Endothelial cell (in vitro differentiated cells): ENCODE measurements around the gene ZNF595. TPM values are rescaled to one million over a fixed set of nuclear protein-coding genes. Genes with fewer than 3 reads are reported as not detected.

Experiments used
- DNase-seq: peaks from one replicate; pipeline ENCODE4 v3.0.0; 2021; ENCODE audit warnings: low spot score
- H3K27ac Mint-ChIP-seq: one replicate; pipeline ENCODE4 v1.8.0; 2021; ENCODE audit warnings: mixed read lengths, inconsistent platforms; ENCODE audit not compliant: unreplicated experiment
- H3K27me3 Mint-ChIP-seq: one replicate; pipeline ENCODE4 v1.8.0; 2021; ENCODE audit warnings: mild to moderate bottlenecking, moderate library complexity, mixed read lengths, inconsistent platforms; ENCODE audit not compliant: unreplicated experiment
- H3K36me3 Mint-ChIP-seq: one replicate; pipeline ENCODE4 v1.8.0; 2021; ENCODE audit warnings: mild to moderate bottlenecking, low read depth, mixed read lengths, inconsistent platforms; ENCODE audit not compliant: unreplicated experiment
- H3K4me1 Mint-ChIP-seq: one replicate; pipeline ENCODE4 v1.8.0; 2021; ENCODE audit warnings: mild to moderate bottlenecking, mixed read lengths, inconsistent platforms; ENCODE audit not compliant: unreplicated experiment
- H3K4me3 Mint-ChIP-seq: one replicate; pipeline ENCODE4 v1.8.0; 2021; ENCODE audit warnings: mild to moderate bottlenecking, mixed read lengths, inconsistent platforms; ENCODE audit not compliant: unreplicated experiment
- H3K9me3 Mint-ChIP-seq: one replicate; pipeline ENCODE4 v1.8.0; 2021; ENCODE audit warnings: mixed read lengths, inconsistent platforms; ENCODE audit not compliant: unreplicated experiment
- total RNA-seq: library from RNA; stranded (reverse); fragmentation: NEBNext Ultra II Directional; extraction: Animal tissue kit (Norgen Biotek cat#: 25700); gene quantifications from one replicate; pipeline ENCODE4 v1.2.1, GENCODE V29; 2021; ENCODE audit not compliant: unreplicated experiment
- TF ChIP-seq, protein P1 (sequence below): fragments of 200-600 bp; sonication (generic); IDR thresholded peaks from one replicate; pipeline ENCODE4 v1.5.0; 2021; ENCODE audit warnings: antibody characterized with exemption; ENCODE audit not compliant: unreplicated experiment

Gene ZNF595
- total RNA-seq, 1 donor from 2014 or later, result 24.9 TPM

DNA sequence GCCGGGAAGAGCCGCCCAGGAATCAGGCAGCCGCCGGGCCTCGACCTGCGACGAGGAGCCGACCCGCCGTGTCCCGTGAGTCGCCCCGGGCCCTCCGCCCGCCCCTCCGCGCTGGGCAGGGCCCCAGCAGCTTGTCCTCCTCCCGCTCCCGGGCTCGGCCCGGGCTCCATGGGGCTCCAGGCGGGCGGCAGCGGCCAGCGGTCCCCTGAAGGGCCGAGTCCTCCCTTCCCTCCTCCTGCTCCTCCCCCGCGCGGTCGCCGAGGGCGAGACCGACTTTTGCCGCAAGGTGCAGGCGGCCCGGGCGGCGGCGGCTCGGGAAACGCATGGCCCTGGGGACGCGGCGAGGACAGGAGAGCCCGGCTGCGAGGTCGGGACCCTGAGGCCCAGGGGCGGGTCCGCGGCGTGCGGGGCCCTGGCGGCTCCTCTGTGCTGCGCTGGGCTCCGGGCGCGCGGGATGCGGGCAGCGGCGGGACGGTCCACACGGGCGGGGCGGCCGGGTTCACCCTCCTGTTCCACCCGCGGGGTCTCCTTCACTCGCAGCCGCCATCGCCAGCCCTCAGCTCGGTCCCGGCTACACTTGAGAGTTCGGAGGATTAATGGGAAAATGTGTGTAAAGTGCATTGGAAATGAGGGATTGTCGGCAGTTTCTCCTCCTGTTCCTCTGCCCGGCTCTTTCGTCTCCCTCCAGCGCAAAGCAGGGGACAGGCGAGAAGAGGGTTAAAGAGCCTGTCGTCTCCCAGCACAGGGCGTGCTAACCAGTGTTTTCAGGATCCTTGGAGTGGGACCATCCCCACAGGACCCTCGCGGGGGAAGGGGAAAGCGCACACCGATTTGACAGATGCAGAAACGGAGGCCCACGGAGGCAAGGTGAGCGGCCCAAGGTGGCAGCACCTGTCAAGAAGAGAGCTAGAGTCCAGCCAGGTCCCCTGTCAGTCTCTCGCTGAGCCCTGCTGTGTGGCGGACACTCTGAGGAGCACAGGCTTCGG, 54.6 kb downstream of the ZNF595 start:
- peaks cover 21% of the 10 kb centered on the region for H3K36me3 Mint-ChIP-seq
- no peaks in the 10 kb centered on the region for H3K4me1 Mint-ChIP-seq
- TF ChIP-seq, protein P1, sequence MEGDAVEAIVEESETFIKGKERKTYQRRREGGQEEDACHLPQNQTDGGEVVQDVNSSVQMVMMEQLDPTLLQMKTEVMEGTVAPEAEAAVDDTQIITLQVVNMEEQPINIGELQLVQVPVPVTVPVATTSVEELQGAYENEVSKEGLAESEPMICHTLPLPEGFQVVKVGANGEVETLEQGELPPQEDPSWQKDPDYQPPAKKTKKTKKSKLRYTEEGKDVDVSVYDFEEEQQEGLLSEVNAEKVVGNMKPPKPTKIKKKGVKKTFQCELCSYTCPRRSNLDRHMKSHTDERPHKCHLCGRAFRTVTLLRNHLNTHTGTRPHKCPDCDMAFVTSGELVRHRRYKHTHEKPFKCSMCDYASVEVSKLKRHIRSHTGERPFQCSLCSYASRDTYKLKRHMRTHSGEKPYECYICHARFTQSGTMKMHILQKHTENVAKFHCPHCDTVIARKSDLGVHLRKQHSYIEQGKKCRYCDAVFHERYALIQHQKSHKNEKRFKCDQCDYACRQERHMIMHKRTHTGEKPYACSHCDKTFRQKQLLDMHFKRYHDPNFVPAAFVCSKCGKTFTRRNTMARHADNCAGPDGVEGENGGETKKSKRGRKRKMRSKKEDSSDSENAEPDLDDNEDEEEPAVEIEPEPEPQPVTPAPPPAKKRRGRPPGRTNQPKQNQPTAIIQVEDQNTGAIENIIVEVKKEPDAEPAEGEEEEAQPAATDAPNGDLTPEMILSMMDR, result no peak
- peak; percentile 17 for DNase-seq
- H3K9me3 Mint-ChIP-seq, result peaks cover 30% of the 10 kb centered on the region
- no peak overlapping the region for H3K27ac Mint-ChIP-seq
- H3K27me3 Mint-ChIP-seq, result peaks cover 28% of the 10 kb centered on the region
- H3K4me3 Mint-ChIP-seq, result peak overlapping the region; percentile 32

DNA sequence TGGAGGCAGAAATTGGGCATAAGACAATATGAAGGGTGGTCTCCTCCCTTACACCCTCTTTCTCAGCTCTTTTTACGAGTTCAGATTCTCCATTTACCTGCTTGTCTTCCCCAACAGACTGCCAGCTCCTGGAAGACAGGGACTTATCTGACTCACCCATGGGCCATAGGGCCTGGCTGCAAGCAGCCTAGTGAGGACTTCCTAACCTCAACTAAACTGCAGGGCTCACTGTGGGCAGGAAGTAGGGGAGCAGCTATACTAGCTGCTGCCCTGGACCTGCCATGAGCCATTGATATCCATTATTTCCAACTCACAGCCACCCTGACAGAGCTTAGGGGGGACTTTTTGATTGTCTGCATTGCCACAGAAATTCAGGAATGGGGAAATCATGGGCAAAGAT, 59.6 kb downstream of the ZNF595 start:
- H3K4me1 Mint-ChIP-seq, result no peaks in the 10 kb centered on the region
- peaks cover 22% of the 10 kb centered on the region for H3K27me3 Mint-ChIP-seq
- TF ChIP-seq, protein P1, result no peak
- no peak for DNase-seq
- H3K36me3 Mint-ChIP-seq, result peaks cover 19% of the 10 kb centered on the region
- peaks cover 18% of the 10 kb centered on the region for H3K9me3 Mint-ChIP-seq
- H3K27ac Mint-ChIP-seq, result no peak overlapping the region
- no peak overlapping the region for H3K4me3 Mint-ChIP-seq

GRCh38 chr4:113732-114131, 60.6 kb downstream of the ZNF595 start:
- TF ChIP-seq, protein P1, result no peak
- H3K9me3 Mint-ChIP-seq, result peaks cover 9% of the 10 kb centered on the region
- no peak overlapping the region for H3K27ac Mint-ChIP-seq
- peaks cover 18% of the 10 kb centered on the region for H3K36me3 Mint-ChIP-seq
- no peak for DNase-seq
- no peaks in the 10 kb centered on the region for H3K4me1 Mint-ChIP-seq
- H3K27me3 Mint-ChIP-seq, result peaks cover 13% of the 10 kb centered on the region
- no peak overlapping the region for H3K4me3 Mint-ChIP-seq

DNA sequence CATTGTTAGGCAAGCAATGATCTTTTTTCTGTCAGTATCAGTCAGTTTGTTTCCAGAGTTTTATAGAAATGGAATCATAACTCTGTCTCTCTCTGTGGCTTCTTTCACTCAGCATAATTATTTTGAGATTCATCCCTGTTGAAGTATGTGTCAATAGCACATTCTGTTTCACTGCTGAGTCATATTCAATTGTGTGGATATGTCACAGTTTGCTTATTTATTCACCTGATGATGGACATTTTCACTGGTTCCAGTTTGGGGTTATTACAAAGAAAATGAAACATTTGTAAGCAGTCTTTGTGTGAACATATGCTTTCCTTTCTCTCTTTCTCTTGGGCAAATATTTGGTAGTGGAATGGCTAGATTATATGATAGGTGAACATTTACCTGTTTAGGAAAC, 61.0 kb downstream of the ZNF595 start:
- H3K36me3 Mint-ChIP-seq, result peaks cover 14% of the 10 kb centered on the region
- TF ChIP-seq, protein P1, result no peak
- no peaks in the 10 kb centered on the region for H3K4me1 Mint-ChIP-seq
- H3K27ac Mint-ChIP-seq, result no peak overlapping the region
- peaks cover 9% of the 10 kb centered on the region for H3K27me3 Mint-ChIP-seq
- no peak for DNase-seq
- H3K4me3 Mint-ChIP-seq, result no peak overlapping the region
- peaks cover 5% of the 10 kb centered on the region for H3K9me3 Mint-ChIP-seq

GRCh38 chr4:116499-116898, 63.4 kb downstream of the ZNF595 start:
- no peak for DNase-seq
- Mint-ChIP-seq H3K4me3 (no peak overlapping the region), H3K9me3 (no peaks in the 10 kb centered on the region), H3K4me1 (peaks cover 9% of the 10 kb centered on the region), H3K36me3 (no peaks in the 10 kb centered on the region), H3K27ac (no peak overlapping the region), H3K27me3 (no peaks in the 10 kb centered on the region)
- TF ChIP-seq, protein P1, result no peak
